K562 (cell line): ENCODE data around the gene CHST7. TPM values are rescaled to one million over a fixed set of nuclear protein-coding genes. Genes with fewer than 3 reads are reported as not detected.

Source experiments
- ATAC-seq: fragments of 200-7000 bp; cut with Tn5 transposase; 3 replicates; pipeline ENCODE4 v1.9.1; 2020; ENCODE audit warnings: moderate library complexity
- BruUV-seq: library from RNA; stranded (reverse); fragments of 400-500 nt; replicated peaks from 2 replicates; lab custom pipeline; 2021; lab: Mats Ljungman, UMichigan
- CTCF ChIA-PET: fragments of 300-600 bp; formaldehyde crosslinking; extraction: SDS; loops from one replicate; lab custom pipeline; 2021; ENCODE audit warnings: low intra/inter-chr PET ratio; lab: Yijun Ruan, JAX
- POLR2A ChIA-PET: fragments of 300-600, 350-650 bp; sonication (Branson Sonifier 250); formaldehyde crosslinking; extraction: SDS; loops from one replicate; lab custom pipeline; 2021; ENCODE audit warnings: antibody characterized with exemption, inconsistent platforms; lab: Yijun Ruan, JAX
- DNase-seq, 4 experiments: peaks; one replicate each; pipeline versions ENCODE4 v3.0.0 to v3.0.0-alpha.2; 2011 to 2018; ENCODE audit warnings: low spot score in 3 of 4, mixed read lengths in 3 of 4; ENCODE audit errors: extremely low read depth in 1 of 4
- FAIRE-seq: peaks from 2 replicates; lab custom pipeline; 2011; peaks lifted over from hg19 to GRCh38; lab: Jason Lieb, UNC
- H2AFZ ChIP-seq: 2 replicates; pipeline ENCODE4 v1.6.0; 2011; ENCODE audit warnings: low read depth, low read length, control low read depth, inconsistent platforms
- H3K27ac ChIP-seq: fragments of 200-600 bp; 3 replicates; pipeline ENCODE4 v1.8.0; 2011; ENCODE audit warnings: low read depth, mild to moderate bottlenecking, control low read depth, inconsistent platforms, low read length, moderate library complexity, mixed read lengths; ENCODE audit errors: extremely low read depth
- H3K27me3 ChIP-seq, 2 experiments: fragments of 300-600 bp in 1 of 2; 2 replicates in 1 of 2; 3 replicates in 1 of 2; pipeline versions ENCODE4 v1.6.0 to v1.8.0; 2011; ENCODE audit warnings: inconsistent platforms in 2 of 2, low read length in 2 of 2, mild to moderate bottlenecking in 1 of 2, mixed read lengths in 1 of 2, moderate library complexity in 1 of 2; ENCODE audit not compliant: control insufficient read depth in 2 of 2, insufficient read depth in 2 of 2
- H3K36me3 ChIP-seq: fragments of 300-600 bp; 3 replicates; pipeline ENCODE4 v1.8.0; 2011; ENCODE audit warnings: mild to moderate bottlenecking, low read length, inconsistent platforms; ENCODE audit not compliant: control insufficient read depth, insufficient read depth
- H3K4me1 ChIP-seq, 2 experiments: fragments of 200-600 bp in 1 of 2; replicated peaks in 1 of 2; 2 replicates in 1 of 2; 3 replicates in 1 of 2; pipeline versions ENCODE4 v1.5.1 to v1.8.0; 2011; ENCODE audit warnings: inconsistent platforms in 2 of 2, low read length in 2 of 2, mild to moderate bottlenecking in 1 of 2, mixed read lengths in 1 of 2, moderate library complexity in 1 of 2; ENCODE audit not compliant: control insufficient read depth in 2 of 2, insufficient read depth in 2 of 2
- H3K4me2 ChIP-seq: 2 replicates; pipeline ENCODE4 v1.6.1; 2011; ENCODE audit warnings: low read length, control low read depth, inconsistent platforms, mixed read lengths; ENCODE audit not compliant: insufficient read depth
- H3K4me3 ChIP-seq: fragments of 200-600 bp; sonication (generic), shearing (Covaris generic); 2 replicates; pipeline ENCODE4 v1.5.1; 2016; ENCODE audit warnings: control low read depth, inconsistent platforms
- H3K79me2 ChIP-seq: fragments of 200-600 bp; 3 replicates; pipeline ENCODE4 v1.8.0; 2011; ENCODE audit warnings: low read length, inconsistent platforms; ENCODE audit not compliant: control insufficient read depth, insufficient read depth
- H3K9ac ChIP-seq, 2 experiments: 2 replicates each; pipeline versions ENCODE4 v1.6.0 to v1.6.1; 2011; ENCODE audit warnings: low read depth in 2 of 2, low read length in 2 of 2, control low read depth in 1 of 2, inconsistent platforms in 1 of 2, mild to moderate bottlenecking in 1 of 2, mixed read lengths in 1 of 2; ENCODE audit not compliant: insufficient read depth in 1 of 2
- H3K9me1 ChIP-seq: one replicate; pipeline ENCODE4 v1.6.0; 2011; ENCODE audit warnings: inconsistent platforms, mild to moderate bottlenecking, low read length, moderate library complexity; ENCODE audit not compliant: control insufficient read depth, insufficient read depth
- H3K9me3 ChIP-seq: replicated peaks from 2 replicates; pipeline ENCODE4 v1.5.1; 2011; ENCODE audit warnings: low read depth, low read length, inconsistent platforms; ENCODE audit not compliant: control insufficient read depth, insufficient read depth
- H4K20me1 ChIP-seq: replicated peaks from 2 replicates; pipeline ENCODE4 v1.6.1; 2011; ENCODE audit warnings: low read length, inconsistent platforms, mixed read lengths; ENCODE audit not compliant: control insufficient read depth, insufficient read depth
- AFF4 ChIP-seq: sonication (generic); formaldehyde crosslinking; IDR thresholded peaks from 2 replicates; pipeline ENCODE4 v1.8.0; 2023; ENCODE audit warnings: mild to moderate bottlenecking, missing genetic modification reagents
- BHLHE40 ChIP-seq: IDR thresholded peaks from 2 replicates; pipeline ENCODE4 v1.6.1; 2011; ENCODE audit warnings: low read length, improper control_type of control experiment
- BRD9 ChIP-seq: fragments of 450-650 bp; IDR thresholded peaks from 2 replicates; pipeline ENCODE4 v1.6.1; 2018; ENCODE audit warnings: low read depth; ENCODE audit not compliant: partially characterized antibody
- C11orf30 ChIP-seq: fragments of 450-650 bp; IDR thresholded peaks from 2 replicates; pipeline ENCODE4 v1.6.1; 2016; ENCODE audit warnings: low read depth, mild to moderate bottlenecking
- ELF2 ChIP-seq: fragments of 250-450 bp; sonication (Bioruptor Pico); IDR thresholded peaks from 2 replicates; pipeline ENCODE4 v1.5.0; 2021; ENCODE audit warnings: mild to moderate bottlenecking
- ETV1 ChIP-seq: fragments of 450-650 bp; conservative IDR thresholded peaks from 2 replicates; pipeline ENCODE4 v1.6.1; 2016; ENCODE audit warnings: missing genetic modification characterization, control low read depth, low read depth, missing compliant biosample characterization
- FOS ChIP-seq: IDR thresholded peaks from 3 replicates; pipeline ENCODE4 v1.6.1; 2011; ENCODE audit not compliant: insufficient read length; ENCODE audit errors: extremely low read depth
- GATAD2B ChIP-seq: fragments of 450-650 bp; IDR thresholded peaks from 2 replicates; pipeline ENCODE4 v1.6.1; 2017; ENCODE audit warnings: mild to moderate bottlenecking, borderline replicate concordance
- HNRNPUL1 ChIP-seq: fragments of 200-400 bp; formaldehyde crosslinking; IDR thresholded peaks from 2 replicates; pipeline ENCODE4 v1.6.1; 2017; ENCODE audit warnings: low read length
- MEF2D ChIP-seq: conservative IDR thresholded peaks from 2 replicates; pipeline ENCODE4 v1.6.1; 2016; ENCODE audit warnings: low read depth, missing genetic modification characterization, missing compliant biosample characterization
- PTBP1 ChIP-seq: fragments of 200-400 bp; formaldehyde crosslinking; IDR thresholded peaks from 2 replicates; pipeline ENCODE4 v1.6.1; 2017; ENCODE audit warnings: low read depth, low read length
- RBM34 ChIP-seq: fragments of 200-400 bp; formaldehyde crosslinking; IDR thresholded peaks from 2 replicates; pipeline ENCODE4 v1.6.1; 2018; ENCODE audit warnings: low read length, borderline replicate concordance; ENCODE audit not compliant: insufficient read depth
- SMARCE1 ChIP-seq: fragments of 450-650 bp; IDR thresholded peaks from 2 replicates; pipeline ENCODE4 v1.7.1; 2016; ENCODE audit warnings: mild to moderate bottlenecking
- ZNF586 ChIP-seq: fragments of 450-650 bp; formaldehyde crosslinking; conservative IDR thresholded peaks from 2 replicates; pipeline ENCODE4 v1.4.0; 2020; ENCODE audit warnings: mild to moderate bottlenecking, moderate library complexity
- WGBS: fragments of 100-300 bp; shearing (Covaris generic); methylation state at CpG from one replicate; pipeline ENCODE4 v1.1.6; 2016; ENCODE audit warnings: low coverage, mixed read lengths; ENCODE audit not compliant: insufficient coverage; ENCODE audit errors: missing lambda C conversion rate; 5-methylcytosine and 5-hydroxymethylcytosine counted together
- in situ Hi-C: fragments of 300-500 bp; cut with MboI; formaldehyde crosslinking; loops from 4 replicates; pipeline ENCODE4 v1.15.0; 2018; ENCODE audit warnings: inconsistent platforms, mixed read lengths
- intact Hi-C: fragments of 100-400 bp; cut with micrococcal nuclease; formaldehyde crosslinking; loops from 2 replicates; pipeline ENCODE4 v1.14.2; 2022
- polyA plus RNA-seq, 8 experiments: library from polyadenylated mRNA; depleted of rRNA in 4 of 8; stranded (reverse) in 5 of 8; unstranded in 3 of 8; fragments of >200 nt; fragmentation: Nextera tagmentation in 2 of 8; fragmentation: Illumina TruSeq in 1 of 8; extraction: Ambion mirVana in 2 of 8; extraction: Trizol in 1 of 8; gene quantifications; 2 replicates each; pipeline versions ENCODE4 v1.2.1 to v1.2.3, GENCODE V29; 2011 to 2014; ENCODE audit warnings: inconsistent platforms in 1 of 8, missing spikeins in 1 of 8
- total RNA-seq, 7 experiments: library from RNA; depleted of rRNA in 6 of 7; stranded (reverse); fragments of >200 nt in 6 of 7; fragmentation: Illumina TruSeq in 2 of 7; extraction: Trizol in 2 of 7; gene quantifications; 2 replicates each; pipeline versions ENCODE4 v1.2.1 to v1.2.3, GENCODE V29; 2011 to 2021; ENCODE audit warnings: low replicate concordance in 1 of 7

CHST7 gene
- total and polyA plus RNA-seq, 9 of the 15 experiments (the other 6 are each of a cell fraction or from before 2014, with no cell fraction given): 0.04 to 0.41 (median 0.09) TPM; not detected in 2

- TF ChIP-seq AFF4 (CRISPR knock-in tag): no peak
Measured at GRCh38 chrX:46627711-46628419, 54.3 kb downstream of the CHST7 start (continued).

GRCh38 chrX:46628460-46629371 is 55.2 kb downstream of the CHST7 start:
- 1% methylated on average over 6 of the region's 6 CpGs for WGBS
- intact Hi-C loops (no loop called here), in situ Hi-C loops (no loop called here)
- Histone ChIP-seq H3K4me2 (no peak overlapping the region), H3K9me1 (no peaks in the 10 kb centered on the region), H3K27me3 (no peaks in the 10 kb centered on the region), H3K79me2 (no peaks in the 10 kb centered on the region), H3K9ac (no peak overlapping the region), H4K20me1 (no peaks in the 10 kb centered on the region), H3K4me1 (no peaks in the 10 kb centered on the region), H3K4me3 (no peak overlapping the region), H2AFZ (no peak overlapping the region), H3K9me3 (no peaks in the 10 kb centered on the region), H3K36me3 (no peaks in the 10 kb centered on the region), H3K27ac (no peak overlapping the region)
- no peak for TF ChIP-seq BHLHE40
- no peak for TF ChIP-seq ELF2
- TF ChIP-seq RBM34: no peak
- no peak for TF ChIP-seq ZNF586 (CRISPR knock-in tag)
- no peak for TF ChIP-seq GATAD2B
- no peak for TF ChIP-seq PTBP1
- TF ChIP-seq BRD9: no peak
- no peak for TF ChIP-seq MEF2D (tag)
- no peak for TF ChIP-seq C11orf30
- TF ChIP-seq ETV1 (tag): no peak
- TF ChIP-seq SMARCE1: no peak
- no peak for TF ChIP-seq HNRNPUL1
- TF ChIP-seq FOS: no peak
- ChIA-PET POLR2A (no interaction called here), CTCF (no interaction called here)
- DNase-seq (no peak), ATAC-seq (no peak), FAIRE-seq (no peak)
- no TSS peak for BruUV-seq
